Activated effector memory CD4-positive, alpha-beta T cell treated with Interleukin-2 at 50 U/mL for 16 hours (primary cell): ENCODE data around the gene G6PC2.
"Not testable (repeated sequence)": the region's sequence is repeated elsewhere in the genome, so short reads cannot be mapped to it uniquely, and the experiment has no call there.

Source experiments
- DNase-seq: peaks from one replicate; pipeline ENCODE4 v3.0.0-alpha.2; 2020

Gene G6PC2

GRCh38 chr2:168907940-168908662 lies 7.0 kb downstream of the G6PC2 start:
- DNase-seq: no peak

DNA sequence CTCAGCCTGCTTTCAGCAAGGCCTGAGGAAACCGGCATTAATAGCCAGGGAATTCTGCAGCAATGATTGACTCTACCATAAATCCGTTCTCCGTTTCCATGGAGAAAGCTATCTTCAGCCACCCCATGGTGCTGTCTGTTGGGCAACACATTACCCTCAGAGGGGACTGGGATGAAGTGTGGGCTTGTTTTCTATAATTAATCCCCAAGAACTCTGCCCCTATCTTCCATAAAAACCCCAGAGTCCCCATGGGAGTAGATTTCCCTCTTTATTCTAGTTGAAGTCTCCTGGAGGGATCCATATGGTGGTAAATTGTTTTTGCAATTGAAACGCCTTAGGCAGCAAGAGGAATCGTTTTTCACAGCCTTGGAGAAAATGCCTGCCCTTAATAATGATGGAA lies 9.2 kb downstream of the G6PC2 start:
- DNase-seq: no peak

GRCh38 chr2:168912466-168912865 lies 11.4 kb downstream of the G6PC2 start:
- no peak for DNase-seq

DNA sequence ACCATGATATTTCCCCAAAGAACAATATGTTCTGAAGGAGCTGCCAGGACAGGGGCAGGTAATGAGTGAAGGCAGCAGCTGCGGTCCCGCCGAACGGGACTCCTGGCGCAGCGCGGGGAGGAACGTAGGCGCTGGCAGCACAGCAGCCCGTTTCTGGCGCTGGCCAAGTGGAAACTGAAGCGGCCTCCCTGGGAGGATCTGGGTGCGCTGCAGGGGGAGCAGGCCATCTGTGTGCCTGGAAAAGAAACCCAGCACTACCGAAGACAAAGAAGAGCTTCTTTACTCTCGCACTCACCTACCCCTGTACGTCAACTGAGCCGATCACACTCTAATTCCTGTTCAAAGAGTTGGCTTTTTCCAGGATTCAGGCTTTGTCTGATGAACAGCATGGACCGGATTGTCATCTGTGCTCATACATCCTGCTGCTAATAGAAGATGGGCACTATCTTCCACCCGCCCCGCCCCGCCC lies 11.8 kb downstream of the G6PC2 start:
- no peak for DNase-seq

GRCh38 chr2:168913495-168913894 lies 12.4 kb downstream of the G6PC2 start:
- DNase-seq: no peak

GRCh38 chr2:168915441-168916330 lies 14.6 kb downstream of the G6PC2 start:
- no peak for DNase-seq

DNA sequence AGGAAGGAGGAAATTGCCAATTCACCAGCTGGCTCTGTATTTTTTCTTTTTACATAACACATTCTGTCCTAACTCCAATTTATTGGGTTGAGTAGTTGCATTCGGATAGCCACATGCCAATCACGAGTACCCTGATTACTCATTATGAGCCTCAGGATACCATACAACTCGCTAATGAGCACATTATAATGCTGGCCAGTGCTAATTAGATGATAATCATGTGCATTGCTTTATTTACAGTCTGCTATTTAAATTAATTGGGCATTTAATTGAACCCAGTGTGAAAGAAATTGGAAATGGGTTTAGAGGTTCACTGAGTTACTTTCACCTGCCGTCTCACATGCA lies 15.2 kb downstream of the G6PC2 start:
- DNase-seq: no peak

DNA sequence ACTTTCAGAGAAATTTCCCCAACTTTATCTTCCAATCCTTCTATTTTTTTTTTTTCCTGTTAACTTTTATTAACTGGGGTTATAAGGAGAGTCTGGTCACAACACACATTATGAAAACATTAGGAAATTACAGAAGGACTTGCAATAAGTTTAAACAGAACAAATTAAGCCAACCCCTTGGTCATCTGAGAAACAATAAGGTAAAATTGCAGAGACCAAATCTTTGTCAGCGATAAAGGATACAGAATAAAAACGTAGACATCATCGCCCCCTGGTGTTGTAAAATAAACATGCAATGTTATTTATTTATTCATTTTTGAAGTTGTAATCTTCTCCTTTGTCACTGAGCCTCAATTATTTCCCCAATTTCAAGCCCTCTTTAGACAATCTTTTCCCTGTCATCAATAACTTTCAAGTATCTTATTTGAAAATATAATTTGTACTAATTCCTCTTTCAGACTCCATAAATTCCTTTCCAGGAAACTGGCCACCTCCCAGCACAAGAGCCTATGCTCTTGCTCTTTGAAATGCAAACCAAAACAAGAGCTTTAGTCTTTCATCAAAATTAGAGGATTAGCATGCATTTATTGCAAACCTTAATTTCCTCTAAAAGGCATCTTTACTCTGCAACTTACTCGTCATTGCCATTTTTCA lies 19.5 kb downstream of the G6PC2 start:
- DNase-seq: no peak

GRCh38 chr2:168926621-168927386 lies 25.7 kb downstream of the G6PC2 start:
- DNase-seq: no peak

DNA sequence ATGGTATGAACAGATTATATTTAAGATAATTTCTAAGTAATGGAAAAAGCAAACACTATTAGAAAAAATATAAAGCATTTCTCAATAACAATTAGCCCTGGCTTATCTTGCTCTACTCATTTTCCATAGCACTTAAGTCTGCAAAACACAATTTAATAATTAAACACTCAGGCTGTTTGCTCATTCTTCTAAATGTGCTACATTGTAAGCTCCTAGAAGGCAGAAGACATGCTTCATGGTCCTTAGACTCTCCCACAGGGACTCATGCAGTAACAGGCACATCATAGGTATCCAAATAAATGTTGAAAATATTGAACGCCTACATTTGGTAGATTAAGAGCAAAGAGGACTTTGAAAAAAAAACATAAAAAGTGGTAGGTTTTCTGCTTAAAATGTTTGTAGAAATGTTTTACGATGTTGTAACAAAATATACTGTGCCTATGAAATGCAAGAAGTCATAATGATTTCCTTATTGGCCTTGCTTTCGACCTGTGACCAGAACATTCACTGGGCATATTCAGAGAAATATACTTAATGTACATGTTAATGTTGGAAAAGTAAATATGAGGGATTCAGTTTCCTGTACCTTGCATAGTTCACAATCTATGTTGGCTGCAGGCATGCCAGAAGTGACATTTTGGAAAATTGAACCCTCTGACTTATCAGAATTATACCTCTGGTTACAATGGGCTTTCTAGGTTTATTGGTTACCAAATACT lies 27.2 kb downstream of the G6PC2 start:
- no peak for DNase-seq

DNA sequence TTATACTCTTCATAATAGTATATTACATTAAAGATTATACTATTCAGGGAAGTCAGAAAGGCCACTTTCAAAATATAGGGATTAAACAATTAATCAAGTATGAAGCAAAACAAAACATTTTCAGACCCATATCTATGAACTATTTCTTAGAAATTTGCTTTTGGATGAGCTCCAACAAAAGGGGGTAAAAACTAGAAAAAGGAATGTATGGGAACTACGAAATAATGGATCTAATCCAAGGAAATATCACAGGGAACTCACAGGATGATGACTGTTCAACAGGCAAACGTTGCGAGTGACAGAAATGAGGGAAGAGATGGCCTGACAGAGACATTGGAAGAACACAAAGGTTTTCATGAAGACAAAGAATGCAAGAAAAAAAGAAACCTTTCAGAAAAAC lies 27.9 kb downstream of the G6PC2 start:
- DNase-seq: no peak

- no peak for DNase-seq
Measured at GRCh38 chr2:168930242-168930641, 29.2 kb downstream of the G6PC2 start.

DNA sequence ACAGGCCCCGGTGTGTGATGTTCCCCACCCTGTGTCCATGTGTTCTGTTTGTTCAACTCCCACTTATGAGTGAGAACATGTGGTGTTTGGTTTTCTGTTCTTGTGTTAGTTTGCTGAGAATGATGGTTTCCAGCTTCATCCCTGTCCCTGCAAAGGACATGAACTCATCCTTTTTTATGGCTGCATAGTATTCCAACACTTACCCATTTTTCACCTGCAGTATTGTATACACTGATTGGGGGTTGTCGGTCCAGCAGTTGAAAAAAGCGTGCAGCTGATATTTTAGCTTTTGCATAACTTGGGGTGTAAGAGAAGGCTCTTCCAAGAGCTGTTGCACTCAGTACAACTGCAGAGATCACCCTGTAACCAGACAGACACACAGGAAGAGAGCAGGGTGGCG lies 31.1 kb downstream of the G6PC2 start:
- not testable (repeated sequence) for DNase-seq

GRCh38 chr2:168934826-168935225 lies 33.7 kb downstream of the G6PC2 start:
- no peak for DNase-seq

DNA sequence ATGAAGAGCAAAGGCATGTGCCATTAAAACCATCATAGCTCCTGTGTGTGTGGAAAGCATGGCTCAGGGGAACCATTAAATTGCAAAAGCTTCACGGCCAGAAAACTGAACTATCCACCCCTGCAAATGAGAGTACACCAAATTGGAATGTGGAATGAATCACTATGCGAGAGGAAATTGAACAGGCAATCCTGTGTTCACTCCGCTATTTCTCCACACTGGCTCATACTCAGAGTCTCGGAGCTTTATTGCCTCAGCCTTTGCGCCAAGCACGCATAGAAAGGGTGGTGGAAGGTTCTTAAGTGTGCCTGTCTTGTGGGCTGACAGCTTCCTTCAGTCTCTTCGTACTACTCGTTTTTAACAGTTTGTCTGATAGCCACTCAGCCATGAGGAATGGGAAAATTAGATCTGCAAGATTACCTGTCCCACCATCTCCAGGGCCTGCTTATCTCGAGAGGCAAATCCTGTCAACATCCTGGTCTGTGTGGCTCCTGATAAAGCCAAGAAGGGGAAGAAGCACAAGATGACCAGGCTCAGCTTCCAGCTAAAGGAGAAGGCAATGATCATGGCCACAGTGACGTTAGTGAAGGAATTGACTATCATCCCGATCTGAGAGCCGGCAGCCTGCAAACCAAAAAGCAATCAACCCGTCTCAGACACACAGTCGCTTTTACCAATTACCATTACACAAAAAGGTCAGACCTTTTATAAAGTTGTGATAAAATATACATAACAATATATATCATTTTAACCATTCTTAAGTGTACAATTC lies 34.9 kb downstream of the G6PC2 start:
- no peak for DNase-seq

DNA sequence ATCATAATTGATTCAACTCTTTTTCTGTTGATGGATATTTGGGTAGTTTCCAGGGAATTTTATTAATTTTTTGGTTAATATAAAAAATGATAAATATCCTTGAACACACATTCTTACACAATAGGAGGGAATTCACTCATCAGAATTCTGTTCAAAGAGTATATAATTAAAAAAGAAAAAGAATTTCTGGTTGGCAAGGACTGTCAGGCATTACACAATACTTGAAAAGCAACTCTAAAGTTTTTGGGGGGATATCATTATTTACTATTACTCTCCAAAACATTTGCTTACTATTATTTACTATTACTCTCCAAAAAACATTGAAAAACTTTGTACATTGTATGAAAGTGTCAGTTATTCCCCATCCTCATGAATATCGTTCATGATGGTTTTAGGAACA lies 38.0 kb downstream of the G6PC2 start:
- DNase-seq: no peak

DNA sequence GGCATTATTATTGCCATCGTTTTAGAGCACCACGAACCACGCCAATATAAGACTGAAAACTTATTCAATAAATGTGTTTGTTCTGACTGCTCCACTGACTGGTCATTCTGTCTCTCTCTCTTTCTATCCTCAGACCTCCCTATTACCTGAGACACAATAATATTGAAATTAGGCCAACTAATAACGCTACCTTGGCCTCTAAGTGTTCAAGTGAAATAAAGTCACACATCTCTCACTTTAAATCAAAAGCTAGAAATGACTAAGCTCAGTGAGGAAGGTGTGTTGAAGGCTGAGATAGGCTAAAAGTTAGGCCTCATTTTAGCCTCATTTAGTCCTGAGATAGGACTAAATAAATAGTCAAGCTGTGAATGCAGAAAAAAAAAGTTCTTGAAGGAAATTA lies 38.8 kb downstream of the G6PC2 start:
- DNase-seq: no peak

GRCh38 chr2:168941297-168941696 lies 40.2 kb downstream of the G6PC2 start:
- DNase-seq: no peak

DNA sequence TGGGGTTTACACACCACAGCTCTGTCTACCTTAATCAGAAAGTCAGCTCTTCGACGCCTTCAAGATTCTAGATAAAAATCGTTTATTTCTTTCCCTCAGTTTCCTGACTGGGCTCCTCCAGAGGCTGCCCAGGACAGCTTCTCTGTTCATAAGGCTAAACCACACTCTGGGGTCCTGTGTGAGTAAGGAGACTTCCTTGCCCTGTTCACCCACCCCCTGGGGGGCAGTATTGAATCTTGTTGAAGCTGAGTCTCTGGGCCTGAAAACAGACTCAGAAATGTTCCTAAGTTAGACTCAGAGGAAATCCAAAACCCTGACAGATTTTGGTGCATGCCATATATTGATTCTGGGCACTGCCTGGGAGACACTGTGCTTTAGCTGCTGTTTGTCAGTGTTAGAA lies 43.0 kb downstream of the G6PC2 start:
- DNase-seq: no peak

GRCh38 chr2:168945508-168945907 lies 44.4 kb downstream of the G6PC2 start:
- DNase-seq: no peak

DNA sequence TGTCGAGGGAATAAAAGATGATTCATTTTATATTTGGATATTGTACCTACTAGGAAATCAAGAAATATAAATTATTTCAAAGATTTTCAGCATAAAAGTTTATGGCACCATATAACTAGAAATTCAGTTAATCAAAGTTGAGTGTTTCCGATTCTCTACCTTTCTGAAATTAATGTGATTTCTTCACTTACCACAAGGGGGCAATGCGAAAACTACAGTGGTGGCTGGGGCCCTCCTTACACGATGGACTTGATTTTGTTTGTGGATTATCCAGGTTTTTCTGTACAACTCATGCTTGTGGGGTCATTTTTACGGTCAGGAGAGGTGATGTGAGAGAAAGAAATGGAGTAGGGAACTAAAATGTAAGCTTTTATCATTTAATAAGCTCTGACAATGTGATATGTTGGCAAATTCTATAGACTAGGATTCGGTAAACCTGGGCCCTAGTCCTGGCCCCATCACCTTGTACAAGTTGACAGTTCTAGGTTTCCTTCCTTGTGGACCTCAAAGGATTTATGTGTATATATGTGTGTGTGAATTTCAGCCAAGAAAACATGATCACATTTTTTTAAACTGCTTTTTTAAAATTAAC lies 47.6 kb downstream of the G6PC2 start:
- no peak for DNase-seq
